Heart left ventricle (tissue), 16 donors: Measurements from ENCODE around the gene OR51I2. TPM values are rescaled to one million over a fixed set of nuclear protein-coding genes. Genes with fewer than 3 reads are reported as not detected.

Experiments
- ATAC-seq, 4 donors: fragments of 200-7000 bp; cut with Tn5 transposase; one replicate each; pipeline ENCODE4 v1.9.1; 2020 to 2022; ENCODE audit warnings: moderate library complexity in 4 of 4, mild to moderate bottlenecking in 3 of 4, moderate number of reproducible peaks in 1 of 4
- DNase-seq, 5 donors: peaks; one replicate each; pipeline ENCODE4 v3.0.0-alpha.2; 2020
- H3K27ac ChIP-seq, 12 donors: fragments of 200-600 bp; sonication (generic) in 4 of 12; one replicate each; pipeline versions ENCODE4 v1.5.0 to v1.8.0; 2016 to 2022; ENCODE audit warnings: mild to moderate bottlenecking in 2 of 12
- H3K27me3 ChIP-seq, 9 donors: fragments of 200-600 bp; sonication (generic) in 2 of 9; one replicate each; pipeline versions ENCODE4 v1.5.1 to v1.8.0; 2016 to 2022; ENCODE audit warnings: mild to moderate bottlenecking in 3 of 9
- H3K36me3 ChIP-seq, 9 donors: fragments of 200-600 bp; sonication (generic) in 2 of 9; one replicate each; pipeline versions ENCODE4 v1.5.0 to v1.8.0; 2018 to 2022; ENCODE audit warnings: mild to moderate bottlenecking in 2 of 9
- H3K4me1 ChIP-seq, 12 donors: fragments of 200-600 bp; sonication (generic) in 4 of 12; one replicate each; pipeline versions ENCODE4 v1.5.0 to v1.8.0; 2016 to 2022; ENCODE audit warnings: mild to moderate bottlenecking in 3 of 12
- H3K4me3 ChIP-seq, 12 donors: fragments of 200-600 bp; sonication (generic) in 4 of 12; one replicate each; pipeline versions ENCODE4 v1.5.0 to v1.8.0; 2017 to 2022; ENCODE audit warnings: mild to moderate bottlenecking in 9 of 12, moderate library complexity in 4 of 12
- H3K9me3 ChIP-seq, 12 donors: fragments of 200-600 bp; sonication (generic) in 4 of 12; one replicate each; pipeline versions ENCODE4 v1.5.0 to v1.8.0; 2016 to 2022; ENCODE audit warnings: mild to moderate bottlenecking in 1 of 12
- CTCF ChIP-seq, 12 donors: fragments of 200-600 bp; sonication (generic) in 4 of 12; IDR thresholded peaks; one replicate each; pipeline versions ENCODE4 v1.5.0 to v1.8.0; 2018 to 2022; ENCODE audit warnings: antibody characterized with exemption in 12 of 12, mild to moderate bottlenecking in 5 of 12
- POLR2A ChIP-seq, 2 donors: fragments of 450-650 bp; IDR thresholded peaks; one replicate each; pipeline ENCODE4 v1.6.1; 2017; ENCODE audit warnings: antibody characterized with exemption in 2 of 2, mild to moderate bottlenecking in 2 of 2, moderate library complexity in 2 of 2
- WGBS, 4 donors: extraction: QIAGEN DNeasy Blood & Tissue Kit in 2 of 4; methylation state at CpG; one replicate each; pipeline versions ENCODE4 v1.1.5 to v1.1.7; 2013 to 2018; 5-methylcytosine and 5-hydroxymethylcytosine counted together
- intact Hi-C, 10 donors: fragments of 100-400 bp; cut with DNase I; formaldehyde crosslinking; loops; one replicate each; pipeline versions ENCODE4 v1.11.1 to v1.14.2; 2022
- long read RNA-seq, 3 donors: library from polyadenylated mRNA; unstranded; transcript quantifications; one replicate each; pipeline ENCODE4 v2.0.0, GENCODE V29; 2020 to 2021
- polyA plus RNA-seq, 2 donors: library from polyadenylated mRNA; stranded (reverse); fragments of 200-250 nt; gene quantifications; one replicate each; pipeline ENCODE4 v1.2.3, GENCODE V29; 2013
- total RNA-seq, 9 donors: library from RNA; depleted of rRNA in 2 of 9; stranded (reverse); fragments of >200 nt in 2 of 9; fragmentation: NEBNext Ultra II Directional in 3 of 9; extraction: Animal tissue kit (Norgen Biotek cat#: 25700) in 3 of 9; gene quantifications; one replicate each; pipeline versions ENCODE4 v1.1.0 to v1.2.4, GENCODE V29; 2016 to 2023
- donor health status: ischemic (EF 13 %, LVEDD 7.1; RV severe dilation, severe dysfunction).
- donor health status: healthy with polysubstance abuse.
- donor health status: DM: no; HTN: yes; CAD: no.
- donor health status: DM: no; HTN: no; CAD: no.
- donor health status: ischemic (EF 25% LVEDD 6.9; RV normal size, moderate dysfunction).
- donor health status: ischemic (EF 25% LVEDD 5.7; RV mildly dilated, moderate dysfunction).
- donor health status: healthy.
- donor health status: DM: yes; HTN: yes; CAD: no.
- donor health status: ischemic (EF 35%, LVEDD 5.7; RV mildly dilated, moderate dysfunction).
- donor health status: nonischemic (EF 11% LVEDD 7.7; RV severe dilation, severe dysfunction).
- donor health status: DM: yes; HTN: yes; CAD: no.
- donor health status: PGD.
- donor health status: ischemic (EF 29% LVEDD 5.4; RV normal size, mild dysfunction).
- donor health status: nonischemic (EF 23%, LVEDD 6.1; RV moderate dilation, normal function).

Gene OR51I2
- not detected for total RNA-seq
- polyA plus RNA-seq, result not detected
- long read RNA-seq, donor 1, result 0 reads
- long read RNA-seq, donor 2, result 0 reads
- long read RNA-seq, donor 3, result 0 reads

GRCh38 chr11:5449023-5449422 is at the start of gene OR51I2:
TSS of gene OR51I2 (plus strand) at chr11:5449323. CDS start at chr11:5453489, 4,166 bp downstream.
- WGBS, 4 donors, result 88 to 94% (median 90%) methylated on average over 2 of the region's 2 CpGs

GRCh38 chr11:5405173-5405572 is 44.0 kb upstream of the OR51I2 start:
- Histone ChIP-seq H3K27ac (no peak overlapping the region), H3K36me3 (no peaks in the 10 kb centered on the region), H3K9me3 (no peaks in the 10 kb centered on the region), H3K27me3 (peaks cover 0 to 4% (median 0%) of the 10 kb centered on the region in 9 donors), H3K4me1 (no peaks in the 10 kb centered on the region), H3K4me3 (no peak overlapping the region)
- DNase-seq, result no peak
- intact Hi-C loops, result no loop called here
- ATAC-seq, result no peak
- TF ChIP-seq POLR2A (IDR thresholded peaks at IDR 0.05) (no peak), CTCF (IDR thresholded peaks at IDR 0.05) (no peak)

More at GRCh38 chr11:5449023-5449422, at the start of gene OR51I2:
- DNase-seq (no peak), ATAC-seq (no peak)
- no peak for TF ChIP-seq CTCF (IDR thresholded peaks at IDR 0.05)
- no peak for TF ChIP-seq POLR2A (IDR thresholded peaks at IDR 0.05)
- H3K4me1 ChIP-seq, result no peaks in the 10 kb centered on the region
- intact Hi-C loops, result no loop called here
- H3K27me3 ChIP-seq, result no peaks in the 10 kb centered on the region
- H3K4me3 ChIP-seq, result no peak within 1 kb of the TSS
- H3K27ac ChIP-seq, result no peak within 1 kb of the TSS
- H3K36me3 ChIP-seq, result no peaks in the 10 kb centered on the region
- no peaks in the 10 kb centered on the region for H3K9me3 ChIP-seq

GRCh38 chr11:5420993-5421392 is 28.1 kb upstream of the OR51I2 start:
- TF ChIP-seq CTCF (IDR thresholded peaks at IDR 0.05) (no peak), POLR2A (IDR thresholded peaks at IDR 0.05) (no peak)
- H3K9me3 ChIP-seq, result peaks cover 0 to 3% (median 0%) of the 10 kb centered on the region in 12 donors
- ATAC-seq, result no peak
- H3K4me1 ChIP-seq, result no peaks in the 10 kb centered on the region
- H3K4me3 ChIP-seq, result no peak overlapping the region
- H3K27ac ChIP-seq, result no peak overlapping the region
- no peak for DNase-seq
- 60 to 74% (median 66%) methylated on average over 5 of the region's 5 CpGs for WGBS, 4 donors
- H3K36me3 ChIP-seq, result no peaks in the 10 kb centered on the region
- intact Hi-C loops, result no loop called here
- H3K27me3 ChIP-seq, result no peaks in the 10 kb centered on the region

GRCh38 chr11:5421811-5422210 is 27.3 kb upstream of the OR51I2 start, which contains the start of gene OR51Q1:
TSS of gene OR51Q1 (plus strand) at chr11:5422111. CDS start at chr11:5422201, 90 bp downstream.
- Histone ChIP-seq H3K9me3 (peaks cover 0 to 3% (median 0%) of the 10 kb centered on the region in 12 donors), H3K27ac (no peak within 1 kb of the TSS), H3K36me3 (no peaks in the 10 kb centered on the region), H3K4me1 (no peaks in the 10 kb centered on the region), H3K27me3 (no peaks in the 10 kb centered on the region), H3K4me3 (no peak within 1 kb of the TSS)
- intact Hi-C loops, result no loop called here
- no peak for DNase-seq
- no peak for TF ChIP-seq CTCF (IDR thresholded peaks at IDR 0.05)
- TF ChIP-seq POLR2A (IDR thresholded peaks at IDR 0.05), result no peak
- no peak for ATAC-seq
- WGBS, 4 donors, result 84 to 93% (median 88%) methylated on average over 1 of the region's 1 CpG
